Left ventricle myocardium superior (tissue), 1 donor: ENCODE measurements around the gene MEF2C. TPM values are rescaled to one million over a fixed set of nuclear protein-coding genes. Genes with fewer than 3 reads are reported as not detected.
A peak's percentile ranks its signal among the peaks of the same experiment; 100 is the strongest.

ENCODE experiments used
- ATAC-seq: fragments of 200-7000 bp; cut with Tn5 transposase; one replicate; pipeline ENCODE4 v1.9.1; 2020; ENCODE audit warnings: mild to moderate bottlenecking, moderate library complexity
- DNase-seq: peaks from one replicate; pipeline ENCODE4 v3.0.0-alpha.2; 2020
- intact Hi-C: fragments of 100-400 bp; cut with micrococcal nuclease; formaldehyde crosslinking; loops from one replicate; pipeline ENCODE4 v1.11.0; 2022
- total RNA-seq: library from RNA; stranded (reverse); fragmentation: NEBNext Ultra II Directional; extraction: Animal tissue kit (Norgen Biotek cat#: 25700); gene quantifications from one replicate; pipeline ENCODE4 v1.2.1, GENCODE V29; 2021
- donor health status: DM: no; HTN: yes; CAD: no; lungs with severe emphysema.

MEF2C gene
- total RNA-seq, 1 donor from 2014 or later, result 51.4 TPM

GRCh38 chr5:88780736-88781135, 102.2 kb downstream of the MEF2C start:
- intact Hi-C loops, result loop anchor here (10.0 kb wide), 1 partner anchor 46 kb away; no protein-coding TSS in a partner anchor
- ATAC-seq, result no peak
- DNase-seq, result no peak

- peak; percentile 57 for ATAC-seq
- intact Hi-C loops, result no loop called here
- DNase-seq, result peak; percentile 33
Measured at GRCh38 chr5:88778736-88779135, 104.2 kb downstream of the MEF2C start.

GRCh38 chr5:88776692-88777091, 106.3 kb downstream of the MEF2C start:
- DNase-seq, result no peak
- no peak for ATAC-seq
- intact Hi-C loops, result no loop called here

- ATAC-seq (no peak), DNase-seq (no peak)
- intact Hi-C loops, result no loop called here
Measured at GRCh38 chr5:88772831-88773230, 110.2 kb downstream of the MEF2C start.

- intact Hi-C loops, result no loop called here
- no peak for DNase-seq
- no peak for ATAC-seq
Measured at GRCh38 chr5:88772047-88772446, 110.9 kb downstream of the MEF2C start.

- intact Hi-C loops, result no loop called here
- no peak for ATAC-seq
- DNase-seq, result no peak
Measured at GRCh38 chr5:88770276-88771257, 112.4 kb downstream of the MEF2C start.

- intact Hi-C loops, result no loop called here
- DNase-seq (no peak), ATAC-seq (peak; percentile 48)
Measured at GRCh38 chr5:88769165-88769564, 113.8 kb downstream of the MEF2C start.

- no peak for DNase-seq
- intact Hi-C loops, result no loop called here
- ATAC-seq, result no peak
Measured at GRCh38 chr5:88768411-88768810, 114.6 kb downstream of the MEF2C start.

GRCh38 chr5:88765798-88766197, 117.2 kb downstream of the MEF2C start:
- no peak for DNase-seq
- intact Hi-C loops, result no loop called here
- no peak for ATAC-seq

GRCh38 chr5:88765171-88765570, 117.8 kb downstream of the MEF2C start:
- DNase-seq, result no peak
- intact Hi-C loops, result no loop called here
- no peak for ATAC-seq

- intact Hi-C loops, result no loop called here
- ATAC-seq, result no peak
- DNase-seq, result no peak
Measured at GRCh38 chr5:88761939-88762338, 121.0 kb downstream of the MEF2C start.

GRCh38 chr5:88761269-88761850, 121.6 kb downstream of the MEF2C start:
- ATAC-seq (peak; percentile 27), DNase-seq (no peak)
- intact Hi-C loops, result no loop called here

- ATAC-seq (no peak), DNase-seq (no peak)
- intact Hi-C loops, result no loop called here
Measured at GRCh38 chr5:88760527-88760926, 122.5 kb downstream of the MEF2C start.

- no peak for DNase-seq
- no peak for ATAC-seq
- intact Hi-C loops, result no loop called here
Measured at GRCh38 chr5:88758591-88758990, 124.4 kb downstream of the MEF2C start.

- DNase-seq (no peak), ATAC-seq (no peak)
- intact Hi-C loops, result no loop called here
Measured at GRCh38 chr5:88758184-88758583, 124.8 kb downstream of the MEF2C start.

- ATAC-seq (no peak), DNase-seq (no peak)
- intact Hi-C loops, result no loop called here
Measured at GRCh38 chr5:88756953-88757352, 126.0 kb downstream of the MEF2C start.

- intact Hi-C loops, result no loop called here
- no peak for ATAC-seq
Measured at GRCh38 chr5:88748666-88749065, 134.3 kb downstream of the MEF2C start.

GRCh38 chr5:88746438-88746882, 136.5 kb downstream of the MEF2C start:
- peak; percentile 21 for ATAC-seq
- DNase-seq, result no peak
- intact Hi-C loops, result no loop called here

More at GRCh38 chr5:88748666-88749065, 134.3 kb downstream of the MEF2C start:
- DNase-seq, result no peak

GRCh38 chr5:88745093-88745696, 137.8 kb downstream of the MEF2C start:
- intact Hi-C loops, result no loop called here
- DNase-seq (no peak), ATAC-seq (no peak)

- no peak for DNase-seq
- intact Hi-C loops, result no loop called here
- no peak for ATAC-seq
Measured at GRCh38 chr5:88743231-88743834, 139.7 kb downstream of the MEF2C start.
